HepG2 (cell line): Measurements from ENCODE around the gene MSTN. TPM values are rescaled to one million over a fixed set of nuclear protein-coding genes. Genes with fewer than 3 reads are reported as not detected.

Experiments used
- ATAC-seq: fragments of 200-7000 bp; cut with Tn5 transposase; 3 replicates; pipeline ENCODE4 v1.9.1; 2020; ENCODE audit warnings: mild to moderate bottlenecking, moderate library complexity
- BruUV-seq: library from RNA; stranded (reverse); fragments of 400-500 nt; replicated peaks from 2 replicates; lab custom pipeline; 2021; lab: Mats Ljungman, UMichigan
- CTCF ChIA-PET: fragments of 300-600 bp; formaldehyde crosslinking; extraction: SDS; loops from one replicate; lab custom pipeline; 2021; ENCODE audit warnings: low total read pairs, inconsistent platforms, low intra/inter-chr PET ratio; lab: Yijun Ruan, JAX
- POLR2A ChIA-PET: fragments of 350-600 bp; sonication (Branson Sonifier 250); formaldehyde crosslinking; loops from one replicate; lab custom pipeline; 2020; ENCODE audit warnings: antibody characterized with exemption, inconsistent platforms; lab: Yijun Ruan, JAX
- DNase-seq: peaks from one replicate; pipeline ENCODE4 v3.0.0-alpha.2; 2015; ENCODE audit warnings: low spot score
- FAIRE-seq: peaks from 3 replicates; lab custom pipeline; 2011; peaks lifted over from hg19 to GRCh38; lab: Jason Lieb, UNC
- H2AFZ ChIP-seq: one replicate; pipeline ENCODE4 v1.6.1; 2011; ENCODE audit warnings: low read length, inconsistent platforms
- H3K27ac ChIP-seq: fragments of 300-600 bp; 3 replicates; pipeline ENCODE4 v1.8.0; 2011; ENCODE audit warnings: mixed run types, mild to moderate bottlenecking, mixed read lengths, low read length, inconsistent platforms; ENCODE audit not compliant: insufficient read depth; ENCODE audit errors: extremely low read length
- H3K27me3 ChIP-seq, 2 experiments: fragments of 200-600 bp in 1 of 2; 2 replicates in 1 of 2; 3 replicates in 1 of 2; pipeline versions ENCODE4 v1.6.0 to v1.8.0; 2011; ENCODE audit warnings: low read length in 2 of 2, mild to moderate bottlenecking in 2 of 2, moderate library complexity in 2 of 2, inconsistent platforms in 1 of 2; ENCODE audit not compliant: insufficient read depth in 2 of 2, control insufficient read depth in 1 of 2
- H3K36me3 ChIP-seq, 2 experiments: fragments of 200-600 bp in 1 of 2; replicated peaks in 1 of 2; 2 replicates in 1 of 2; 3 replicates in 1 of 2; pipeline versions ENCODE4 v1.5.1 to v1.8.0; 2011; ENCODE audit warnings: low read length in 2 of 2, inconsistent platforms in 1 of 2; ENCODE audit not compliant: insufficient read depth in 2 of 2, control insufficient read depth in 1 of 2
- H3K4me1 ChIP-seq: 2 replicates; pipeline ENCODE4 v1.5.1; 2012; ENCODE audit warnings: low read length, inconsistent platforms; ENCODE audit not compliant: insufficient read depth
- H3K4me2 ChIP-seq: 2 replicates; pipeline ENCODE4 v1.6.0; 2011; ENCODE audit warnings: low read depth, low read length, inconsistent platforms
- H3K4me3 ChIP-seq, 3 experiments: fragments of 200-600 bp in 1 of 3; sonication (generic), shearing (Covaris generic) in 1 of 3; replicated peaks in 1 of 3; 2 replicates each; pipeline ENCODE4 v1.5.1; 2011 to 2016; ENCODE audit warnings: low read length in 3 of 3, inconsistent platforms in 2 of 3, low read depth in 2 of 3, mild to moderate bottlenecking in 2 of 3, control low read depth in 1 of 3, mixed read lengths in 1 of 3; ENCODE audit not compliant: insufficient read depth in 1 of 3
- H3K79me2 ChIP-seq: one replicate; pipeline ENCODE4 v1.6.1; 2011; ENCODE audit warnings: low read length, inconsistent platforms; ENCODE audit not compliant: insufficient read depth
- H3K9ac ChIP-seq: 2 replicates; pipeline ENCODE4 v1.6.0; 2011; ENCODE audit warnings: mild to moderate bottlenecking, low read depth, low read length, inconsistent platforms; ENCODE audit not compliant: insufficient read depth
- H3K9me3 ChIP-seq: 2 replicates; pipeline ENCODE4 v1.5.1; 2012; ENCODE audit warnings: mild to moderate bottlenecking, low read length
- H4K20me1 ChIP-seq: 2 replicates; pipeline ENCODE4 v1.6.0; 2011; ENCODE audit warnings: inconsistent platforms, mild to moderate bottlenecking, low read length, moderate library complexity; ENCODE audit not compliant: insufficient read depth
- ARNT2 ChIP-seq: sonication (generic); formaldehyde crosslinking; IDR thresholded peaks from 2 replicates; pipeline ENCODE4 v1.8.0; 2022; ENCODE audit warnings: mild to moderate bottlenecking, low read depth, missing genetic modification reagents, moderate library complexity
- E2F5 ChIP-seq: sonication (generic); formaldehyde crosslinking; conservative IDR thresholded peaks from 2 replicates; pipeline ENCODE4 v1.4.0; 2020; ENCODE audit warnings: missing genetic modification reagents
- ETV6 ChIP-seq: sonication (generic); formaldehyde crosslinking; conservative IDR thresholded peaks from 2 replicates; pipeline ENCODE4 v1.4.0; 2020; ENCODE audit warnings: missing genetic modification reagents
- PRDM4 ChIP-seq: sonication (generic); formaldehyde crosslinking; IDR thresholded peaks from 2 replicates; pipeline ENCODE4 v1.9.0; 2021; ENCODE audit warnings: missing genetic modification reagents, borderline replicate concordance
- THAP9 ChIP-seq: sonication (generic); formaldehyde crosslinking; IDR thresholded peaks from 2 replicates; pipeline ENCODE4; 2020; ENCODE audit warnings: missing genetic modification reagents, mild to moderate bottlenecking, borderline replicate concordance
- UBTF ChIP-seq: sonication (generic); formaldehyde crosslinking; IDR thresholded peaks from 2 replicates; pipeline ENCODE4 v1.4.0; 2020; ENCODE audit warnings: mild to moderate bottlenecking, missing genetic modification reagents
- ZBTB49 ChIP-seq: sonication (generic); formaldehyde crosslinking; IDR thresholded peaks from 2 replicates; pipeline ENCODE4 v1.4.0; 2020; ENCODE audit warnings: missing genetic modification reagents, borderline replicate concordance
- ZNF446 ChIP-seq: sonication (generic); formaldehyde crosslinking; IDR thresholded peaks from 2 replicates; pipeline ENCODE4 v1.5.0; 2020; ENCODE audit warnings: mild to moderate bottlenecking, missing genetic modification reagents
- ZNF615 ChIP-seq: sonication (generic); formaldehyde crosslinking; IDR thresholded peaks from 2 replicates; pipeline ENCODE4 v1.5.0; 2020; ENCODE audit warnings: mild to moderate bottlenecking, missing genetic modification reagents, borderline replicate concordance
- ZNF703 ChIP-seq: sonication (generic); formaldehyde crosslinking; IDR thresholded peaks from 2 replicates; pipeline ENCODE4 v1.5.1; 2020; ENCODE audit warnings: missing genetic modification reagents, mild to moderate bottlenecking, moderate library complexity, borderline replicate concordance
- ZNF747 ChIP-seq: sonication (generic); formaldehyde crosslinking; IDR thresholded peaks from 2 replicates; pipeline ENCODE4 v1.8.1; 2023; ENCODE audit warnings: missing genetic modification reagents, mild to moderate bottlenecking, borderline replicate concordance
- WGBS: methylation state at CpG from one replicate; pipeline ENCODE4 v1.1.6; 2017; ENCODE audit warnings: low lambda C conversion rate; 5-methylcytosine and 5-hydroxymethylcytosine counted together
- in situ Hi-C: cut with HindIII; loops from 2 replicates; pipeline ENCODE4 v1.10.0; 2017; ENCODE audit warnings: low pct_unique_long_range_greater_than_20kb; ENCODE audit not compliant: extremely low pct_ligation_motif_present
- intact Hi-C: fragments of 100-400 bp; cut with micrococcal nuclease; formaldehyde crosslinking; loops from one replicate; pipeline ENCODE4 v1.10.0; 2022; ENCODE audit not compliant: unreplicated experiment
- polyA plus RNA-seq, 8 experiments: library from polyadenylated mRNA; depleted of rRNA in 3 of 8; stranded (reverse) in 7 of 8; unstranded in 1 of 8; fragments of >200 nt; fragmentation: Illumina TruSeq in 4 of 8; extraction: Trizol in 4 of 8; gene quantifications; 2 replicates each; pipeline versions ENCODE4 v1.2.1 to v1.2.3, GENCODE V29; 2011 to 2016; ENCODE audit warnings: low read depth in 4 of 8, missing spikeins in 1 of 8, mixed read lengths in 1 of 8; ENCODE audit not compliant: insufficient read depth in 1 of 8
- total RNA-seq, 5 experiments: library from RNA; depleted of rRNA; stranded (reverse); fragments of >200 nt; fragmentation: Illumina TruSeq; extraction: Trizol; gene quantifications; 2 replicates each; pipeline ENCODE4 v1.2.3, GENCODE V29; 2016; ENCODE audit warnings: low read depth in 1 of 5

The MSTN gene
- total and polyA plus RNA-seq, 2 of the 13 experiments (the other 11 are each of a cell fraction or from before 2014, with no cell fraction given): 0.04 TPM; not detected in 1

- H4K20me1 ChIP-seq: no peaks in the 10 kb centered on the region
- no peak overlapping the region for H3K9ac ChIP-seq
- intact Hi-C loops: no loop called here
- WGBS: 39% methylated on average over 2 of the region's 2 CpGs
- H3K4me3 ChIP-seq: no peak overlapping the region
- no peak for FAIRE-seq
- H3K4me2 ChIP-seq: no peak overlapping the region
- H3K9me3 ChIP-seq: no peaks in the 10 kb centered on the region
- POLR2A ChIA-PET: no interaction called here
- ATAC-seq: no peak
- no peak for DNase-seq
- no TSS peak for BruUV-seq
- CTCF ChIA-PET: no interaction called here
- H3K4me1 ChIP-seq: no peaks in the 10 kb centered on the region
- no peak overlapping the region for H3K27ac ChIP-seq
- no peaks in the 10 kb centered on the region for H3K79me2 ChIP-seq
- in situ Hi-C loops: no loop called here
- H2AFZ ChIP-seq: no peak overlapping the region
- H3K27me3 ChIP-seq: no peaks in the 10 kb centered on the region
- no peaks in the 10 kb centered on the region for H3K36me3 ChIP-seq
- TF ChIP-seq PRDM4 (CRISPR knock-in tag): no peak
- TF ChIP-seq ZNF446: no peak
- TF ChIP-seq ZNF615 (CRISPR knock-in tag): no peak
- no peak for TF ChIP-seq ARNT2 (CRISPR knock-in tag)
- no peak for TF ChIP-seq ZNF747 (CRISPR knock-in tag)
- TF ChIP-seq ETV6 (CRISPR knock-in tag): no peak
- no peak for TF ChIP-seq UBTF
- no peak for TF ChIP-seq THAP9 (CRISPR knock-in tag)
- TF ChIP-seq ZNF703 (CRISPR knock-in tag): no peak
- no peak for TF ChIP-seq ZBTB49 (CRISPR knock-in tag)
- TF ChIP-seq E2F5: no peak
Measured at GRCh38 chr2:190036071-190036470, 26.5 kb downstream of the MSTN start.
